KBM-7 (cell line): ENCODE measurements around the gene USP49.
"Not testable (repeated sequence)": the region's sequence is repeated elsewhere in the genome, so short reads cannot be mapped to it uniquely, and the experiment has no call there.

Experiments
- DNase-seq: peaks from one replicate; pipeline ENCODE4 v3.0.0-alpha.2; 2015
- in situ Hi-C: fragments of 300-500 bp; cut with MboI; formaldehyde crosslinking; loops from 2 replicates; pipeline ENCODE4 v1.14.3; 2020; ENCODE audit warnings: low sequenced_read_pairs, low pct_unique_long_range_greater_than_20kb, mixed read lengths

The USP49 gene

DNA sequence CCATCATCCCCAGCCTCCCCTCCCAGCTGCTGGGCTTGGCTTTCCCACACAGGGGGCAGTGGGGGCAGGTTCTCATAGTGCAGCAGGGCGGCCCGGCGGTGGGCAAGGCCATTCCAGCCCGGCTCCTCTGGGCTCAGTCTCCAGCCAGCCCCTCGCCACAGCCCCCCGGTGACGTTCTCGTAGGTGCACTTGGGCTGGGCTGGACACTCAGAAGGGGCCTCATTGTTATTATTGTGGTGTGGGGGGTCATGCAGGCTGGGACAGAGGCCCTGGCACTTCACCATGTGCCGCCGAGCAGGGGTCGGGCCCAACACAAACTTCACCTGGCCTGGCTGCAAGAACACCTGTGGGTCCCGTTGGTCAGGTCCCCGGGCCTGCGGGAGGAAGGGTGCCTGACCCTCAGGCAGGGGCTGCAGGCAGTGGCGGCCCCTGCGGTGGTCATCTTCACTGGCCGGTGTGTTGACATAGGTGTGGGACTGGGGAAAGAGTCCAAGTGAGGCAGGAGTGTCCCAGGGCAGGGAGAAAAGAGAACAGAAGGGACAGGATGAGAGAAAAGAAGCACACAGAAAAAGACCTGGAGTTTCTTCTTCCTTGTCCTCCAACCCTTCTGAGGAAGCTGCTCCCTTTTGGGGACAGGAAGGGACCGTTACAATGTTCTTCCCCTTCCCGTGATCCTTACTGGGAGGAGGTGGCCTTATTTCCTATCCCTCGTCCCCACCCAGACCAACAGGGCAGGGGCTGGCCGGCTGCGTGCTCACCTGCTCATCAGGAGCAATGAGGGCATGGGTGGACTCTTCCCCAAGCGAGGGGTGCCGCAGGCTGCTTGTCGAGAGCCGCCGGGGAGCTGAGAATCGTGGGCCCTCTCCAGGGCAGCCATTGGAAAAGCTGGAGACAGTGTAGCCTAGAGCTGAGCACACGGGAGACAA lies 123.9 kb downstream of the USP49 start:
- no peak for DNase-seq

DNA sequence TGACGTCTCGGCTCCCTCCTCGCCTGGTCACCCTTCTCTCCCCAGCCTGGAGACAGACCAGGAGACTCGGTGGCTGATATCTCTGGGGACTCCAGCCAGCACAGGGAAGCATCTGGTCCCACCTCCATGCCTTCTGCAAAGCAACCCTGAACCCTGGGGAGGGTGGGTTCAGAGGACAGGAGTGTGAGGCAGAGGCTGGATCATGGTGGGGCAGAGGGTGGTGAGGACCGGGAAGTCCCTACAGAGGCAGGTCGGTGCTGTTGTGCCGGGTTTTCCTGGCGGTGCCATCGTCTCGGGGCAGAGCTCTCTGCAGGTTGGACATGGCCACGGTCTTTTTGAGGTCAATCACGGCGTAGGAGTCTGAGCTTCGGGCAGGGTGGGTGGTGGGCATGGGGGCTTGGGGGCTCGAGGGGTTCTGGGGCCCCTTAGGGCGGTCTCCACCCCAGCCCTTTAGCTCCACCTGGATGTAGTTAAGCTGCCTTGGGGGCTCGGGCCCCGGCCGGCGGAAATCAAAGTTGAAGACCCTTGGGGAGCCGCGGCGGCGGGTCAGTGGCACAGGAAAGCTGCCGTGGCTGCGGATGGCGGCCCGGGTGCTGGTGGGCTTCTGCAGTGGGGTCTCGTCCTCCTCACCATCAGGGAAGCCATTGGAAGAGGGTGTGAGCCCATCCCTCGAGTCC lies 124.7 kb downstream of the USP49 start:
- in situ Hi-C loops: no loop called here
- DNase-seq: no peak

More for the DNA sequence above, 123.9 kb downstream of the USP49 start:
- in situ Hi-C loops: no loop called here

DNA sequence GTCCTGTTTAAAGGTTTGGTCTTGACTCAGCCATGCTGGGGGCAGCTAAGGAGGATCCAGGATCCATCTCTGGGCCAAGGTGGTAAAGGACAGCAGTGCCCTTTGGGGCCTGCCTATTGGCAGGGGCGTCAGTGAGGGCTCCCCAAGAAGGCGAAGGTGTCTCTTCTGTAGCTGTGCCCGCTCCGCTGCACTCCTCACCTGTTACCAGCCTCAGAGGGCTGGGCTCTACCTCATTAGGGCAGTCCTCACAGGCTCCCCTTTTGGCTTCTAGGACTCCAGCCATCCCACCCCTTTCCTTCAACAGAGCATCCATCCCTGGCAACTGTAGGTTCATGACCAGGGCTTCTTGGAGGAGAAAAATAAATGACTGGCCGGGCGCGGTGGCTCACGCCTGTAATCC lies 125.8 kb downstream of the USP49 start:
- in situ Hi-C loops: no loop called here
- no peak for DNase-seq

DNA sequence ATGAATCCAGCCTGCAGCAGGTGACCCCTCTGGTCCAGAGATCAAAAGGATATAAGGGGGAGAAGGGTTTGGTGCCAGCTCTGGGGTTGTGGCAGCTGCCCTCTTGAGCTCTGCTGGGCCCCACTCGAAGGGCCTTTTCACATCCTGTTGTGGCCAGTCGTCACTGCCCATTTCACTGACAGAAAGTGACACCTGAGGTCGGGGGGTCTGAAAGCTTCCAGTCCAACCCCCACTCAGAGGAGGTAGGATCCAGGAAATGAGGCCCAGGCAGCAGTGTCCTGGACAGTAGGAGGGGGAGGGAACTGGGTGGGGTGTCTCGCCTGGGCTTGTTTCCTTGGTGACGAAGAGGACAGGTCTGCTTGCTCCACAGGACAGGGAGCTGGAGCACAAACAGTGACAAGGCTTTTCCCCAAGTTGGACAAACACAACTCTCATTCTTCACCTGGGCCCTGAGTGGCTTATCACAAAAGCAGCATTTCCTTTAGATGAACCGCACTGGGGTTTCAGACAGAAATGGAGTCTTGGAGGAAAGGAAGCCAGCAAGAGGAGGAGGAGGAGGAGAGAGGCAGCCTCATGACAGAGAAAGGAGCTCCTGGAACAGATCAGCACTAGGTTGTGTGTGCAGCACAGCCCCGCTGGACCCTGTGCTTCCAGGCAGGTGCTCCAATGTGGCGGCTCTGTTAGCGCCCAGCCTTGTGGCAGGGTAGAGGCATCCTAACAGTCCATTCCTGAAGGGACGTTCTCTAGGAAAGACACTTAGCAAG lies 126.4 kb downstream of the USP49 start:
- peak; percentile 62 for DNase-seq
- in situ Hi-C loops: no loop called here

DNA sequence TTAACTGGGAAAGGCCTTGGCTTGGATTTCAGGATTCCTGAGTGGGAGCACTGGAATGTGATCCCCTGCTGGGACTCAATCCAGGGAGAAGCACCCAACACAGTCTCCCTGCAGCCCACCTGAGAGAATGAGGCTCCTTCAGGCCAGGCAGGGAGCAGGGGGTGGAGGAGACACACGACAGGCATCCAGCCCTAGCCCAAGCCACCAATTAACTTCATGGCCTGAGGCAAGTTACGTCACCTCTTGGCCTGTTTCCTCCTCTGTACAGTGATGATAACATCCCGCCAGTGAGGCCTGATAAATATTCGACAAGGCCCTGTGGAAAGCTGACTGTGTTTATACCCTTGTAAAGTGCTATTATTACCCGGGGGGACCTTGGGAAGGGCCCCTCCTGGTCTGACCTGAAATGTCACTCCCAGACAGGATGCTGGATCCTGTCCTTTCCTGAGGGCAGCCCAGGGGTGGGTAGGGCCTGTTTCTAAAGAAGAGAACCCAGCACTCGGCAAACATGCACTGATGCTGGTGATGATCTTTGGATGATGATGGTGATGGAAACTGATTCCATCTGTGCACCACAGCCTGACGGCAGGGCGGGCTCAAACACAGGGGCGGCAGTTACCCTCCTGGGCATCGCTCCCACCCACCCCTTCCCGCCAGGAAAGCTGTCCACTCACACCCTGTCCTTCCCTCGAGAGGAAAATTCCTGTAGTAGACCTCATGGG lies 127.9 kb downstream of the USP49 start:
- peak; percentile 66 for DNase-seq
- in situ Hi-C loops: no loop called here

DNA sequence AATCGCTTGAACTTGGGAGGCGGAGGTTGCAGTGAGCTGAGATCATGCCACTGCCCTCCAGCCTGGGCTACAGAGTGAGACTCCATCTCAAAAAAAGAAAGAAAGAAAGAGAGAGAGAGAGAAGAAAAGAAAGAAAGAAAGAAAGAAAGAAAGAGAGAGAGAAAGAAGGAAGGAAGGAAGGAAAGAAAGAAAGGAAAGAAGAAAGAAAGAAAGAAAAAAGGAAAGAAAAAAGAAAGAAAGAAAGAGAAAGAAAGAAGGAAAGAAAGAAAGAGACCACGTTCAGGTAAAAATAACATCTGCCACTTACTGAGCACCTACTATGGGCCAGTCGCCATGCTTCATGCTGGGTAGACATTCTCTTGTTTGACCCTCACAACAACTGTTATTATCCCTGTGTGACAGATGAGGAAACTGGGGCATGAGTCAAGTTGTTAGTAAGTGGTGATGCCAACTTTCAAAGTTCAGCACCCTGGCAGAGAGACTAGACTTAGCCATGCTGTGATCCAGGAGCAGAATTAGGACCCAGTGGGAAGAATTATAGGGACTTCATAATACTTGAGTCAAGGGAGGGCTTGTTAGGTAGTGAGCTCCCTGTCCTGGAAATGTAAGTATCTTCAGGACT lies 129.0 kb downstream of the USP49 start:
- DNase-seq, in situ Hi-C loops: not testable (repeated sequence)

DNA sequence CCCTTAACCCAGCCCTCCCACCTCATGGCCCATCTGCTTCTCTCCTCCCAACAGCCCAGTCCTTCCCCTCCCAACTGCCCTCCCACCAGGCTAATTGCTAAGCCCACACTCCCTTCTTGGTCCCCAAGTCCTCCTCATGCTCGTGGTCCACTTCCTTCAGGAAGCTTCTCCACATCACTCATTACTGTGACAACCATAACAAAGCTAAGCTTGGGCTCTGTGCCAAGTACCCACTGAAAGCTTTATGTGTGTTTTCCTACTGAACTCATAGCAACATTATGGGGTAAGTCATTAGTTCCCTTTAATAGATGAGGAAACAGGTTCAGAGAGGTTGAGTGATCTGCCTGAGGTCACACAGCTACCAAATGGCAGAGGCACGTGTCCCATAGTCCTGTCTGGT lies 131.7 kb downstream of the USP49 start:
- DNase-seq: peak; percentile 37
- in situ Hi-C loops: no loop called here

DNA sequence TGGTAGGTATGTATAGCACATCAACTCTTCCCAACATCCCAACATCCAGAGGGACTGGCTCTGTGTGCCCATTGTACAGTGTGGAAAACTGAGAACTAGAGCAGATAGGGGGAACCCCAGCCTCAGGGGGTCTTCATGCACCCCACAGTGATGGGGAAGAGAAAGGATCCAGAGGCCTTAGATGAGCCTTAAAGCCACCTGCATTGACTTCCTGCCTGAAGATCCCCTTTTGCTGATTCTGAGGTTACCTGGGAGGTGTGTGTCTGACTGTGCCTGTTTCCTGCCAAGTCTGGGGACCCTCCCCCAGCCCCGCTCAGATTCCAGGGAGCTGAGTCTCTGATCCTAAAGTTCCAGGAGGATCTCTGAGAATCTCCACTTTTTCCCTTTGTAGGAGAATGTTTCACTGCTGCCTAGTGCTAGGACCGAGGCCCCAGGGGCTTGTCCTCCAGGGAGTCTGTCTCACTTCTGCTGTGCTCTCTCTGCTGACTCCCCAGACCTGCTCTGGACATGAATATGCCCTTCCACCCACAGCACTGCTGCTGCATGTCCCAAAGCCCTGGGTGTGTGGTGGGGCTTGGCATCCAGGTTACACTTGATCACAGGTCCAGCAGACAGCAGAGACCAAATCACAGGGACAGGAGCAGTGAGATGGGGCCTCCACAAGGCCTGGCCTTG lies 135.1 kb downstream of the USP49 start:
- DNase-seq: no peak
- in situ Hi-C loops: no loop called here

DNA sequence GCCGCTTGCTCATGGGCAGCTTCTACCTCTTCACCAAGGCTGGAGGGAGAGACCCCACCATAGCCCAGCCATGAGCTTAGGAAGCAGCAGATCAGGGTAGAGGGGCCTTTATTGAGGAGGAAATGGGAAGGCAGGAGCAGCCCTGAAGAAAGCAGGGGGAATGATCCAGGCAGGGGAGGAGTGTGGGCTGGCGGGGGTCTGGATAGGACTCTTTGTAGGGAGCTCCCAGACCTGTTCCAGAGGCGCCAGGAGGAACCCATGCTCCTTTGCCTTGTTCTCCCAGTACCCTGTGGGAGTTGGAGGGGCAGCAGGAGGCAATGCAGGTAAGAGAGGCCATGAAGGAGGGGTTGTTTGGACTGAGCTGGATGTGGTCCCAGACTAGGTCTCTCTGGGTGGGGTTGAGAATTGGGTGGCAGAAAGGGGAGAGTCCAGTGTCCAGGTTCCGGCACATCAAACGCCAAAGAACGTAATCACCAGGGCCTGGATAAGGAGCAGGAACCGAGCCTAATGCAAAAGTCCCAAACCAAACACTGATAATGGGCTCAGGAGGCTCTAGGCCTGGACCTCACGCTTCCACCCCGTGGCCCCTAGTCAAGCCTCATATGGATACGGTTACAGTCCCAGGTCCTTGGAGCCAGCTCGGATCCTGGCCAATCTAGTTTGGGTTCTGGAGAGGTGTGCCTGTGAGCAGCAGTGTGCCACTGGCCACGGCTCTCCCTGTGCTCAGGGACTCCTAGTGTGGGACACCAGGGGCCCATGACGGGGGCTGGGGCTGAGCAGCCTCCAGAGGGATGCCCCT lies 135.9 kb downstream of the USP49 start:
- DNase-seq: no peak

DNA sequence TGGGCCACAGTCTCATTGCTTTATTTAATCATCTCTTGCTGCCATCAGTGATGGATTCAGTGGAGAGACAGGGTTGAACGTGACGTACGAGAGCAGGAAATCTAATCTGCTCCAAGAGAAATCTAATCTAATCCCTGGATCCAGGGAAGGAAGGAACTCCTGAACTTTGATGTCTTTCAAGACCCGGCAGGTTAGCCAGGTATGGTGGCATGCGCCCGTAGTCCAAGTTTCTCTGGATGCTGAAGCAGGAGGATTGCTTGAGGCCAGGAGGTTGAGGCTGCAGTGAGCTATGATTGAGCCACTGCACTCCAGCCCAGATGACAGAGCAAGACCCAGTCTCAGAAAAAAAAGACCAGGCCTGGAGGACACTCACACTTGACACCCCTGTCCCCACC lies 136.5 kb downstream of the USP49 start:
- in situ Hi-C loops: no loop called here
- DNase-seq: no peak

More for the DNA sequence above, 135.9 kb downstream of the USP49 start:
- in situ Hi-C loops: no loop called here

DNA sequence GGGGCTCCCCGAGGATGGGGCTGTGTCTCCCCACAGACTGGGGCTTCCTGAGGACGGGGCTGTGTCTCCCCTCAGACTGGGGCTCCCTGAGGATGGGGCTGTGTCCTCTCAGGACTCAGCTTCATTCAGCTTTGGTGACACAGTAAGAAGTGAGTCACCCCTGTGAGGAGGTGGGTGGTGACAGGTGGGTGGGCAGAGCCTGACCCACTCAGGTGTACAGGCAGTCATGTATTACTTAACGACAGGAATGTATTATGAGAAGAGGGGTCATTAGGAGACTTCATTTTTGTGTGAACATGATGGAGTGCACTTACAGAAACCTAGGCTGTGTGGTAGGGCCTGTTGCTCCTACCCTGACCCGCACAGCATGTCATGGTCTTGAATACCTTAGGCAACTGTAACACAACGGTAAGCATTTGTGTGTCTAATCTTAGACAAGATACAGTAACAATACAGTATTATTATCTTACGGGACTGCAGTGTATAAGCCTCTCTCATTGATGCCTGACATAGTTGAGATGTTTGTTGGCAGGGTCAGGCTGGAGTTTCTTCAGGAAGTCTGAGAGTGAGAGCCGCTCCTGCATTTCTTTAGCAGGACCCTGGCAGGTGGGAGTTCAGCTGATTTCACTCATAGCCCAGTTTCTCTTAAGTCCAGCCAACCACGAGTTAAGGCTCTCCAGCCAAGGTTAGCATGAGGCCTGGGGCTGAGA lies 137.1 kb downstream of the USP49 start:
- DNase-seq: no peak
- in situ Hi-C loops: no loop called here

DNA sequence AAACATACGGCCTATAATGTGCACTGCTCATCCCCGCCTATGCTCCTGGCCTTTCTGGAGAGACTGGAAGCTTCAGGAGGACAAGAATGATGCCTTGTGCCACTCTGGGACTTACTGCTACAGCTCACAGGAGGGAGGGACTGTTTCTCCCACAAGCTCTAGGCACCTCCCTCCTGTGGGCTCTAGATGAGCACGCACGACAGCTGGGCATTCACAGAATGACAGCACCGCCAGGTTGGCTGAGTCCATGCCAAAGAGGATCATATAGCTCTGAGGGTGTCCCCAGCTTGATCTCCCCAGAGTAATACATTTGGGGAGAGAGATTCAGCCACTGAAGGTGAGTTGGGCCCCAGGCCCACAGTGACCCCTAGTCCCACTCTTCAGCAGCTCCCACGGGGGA lies 137.9 kb downstream of the USP49 start:
- in situ Hi-C loops: no loop called here
- DNase-seq: no peak

DNA sequence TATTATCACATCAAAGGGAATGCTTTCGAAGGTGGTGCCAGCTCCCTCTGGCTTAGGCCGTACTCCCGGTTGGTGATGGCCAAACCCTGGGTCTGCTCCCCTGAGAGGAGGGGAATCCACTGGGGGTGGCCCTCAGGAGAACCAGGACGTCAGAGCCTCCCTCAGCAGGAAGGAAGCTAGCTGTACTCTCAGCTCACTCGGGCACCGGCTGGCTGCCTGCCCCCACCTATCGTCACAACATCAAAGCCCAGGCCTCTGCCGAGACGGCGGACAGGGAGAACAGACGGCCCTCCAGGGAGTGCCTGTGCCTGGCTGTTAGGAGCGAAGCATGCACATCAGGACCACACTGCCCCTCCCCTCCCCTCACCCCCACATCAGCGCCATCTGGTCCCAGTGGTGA lies 138.8 kb downstream of the USP49 start:
- in situ Hi-C loops: no loop called here

DNA sequence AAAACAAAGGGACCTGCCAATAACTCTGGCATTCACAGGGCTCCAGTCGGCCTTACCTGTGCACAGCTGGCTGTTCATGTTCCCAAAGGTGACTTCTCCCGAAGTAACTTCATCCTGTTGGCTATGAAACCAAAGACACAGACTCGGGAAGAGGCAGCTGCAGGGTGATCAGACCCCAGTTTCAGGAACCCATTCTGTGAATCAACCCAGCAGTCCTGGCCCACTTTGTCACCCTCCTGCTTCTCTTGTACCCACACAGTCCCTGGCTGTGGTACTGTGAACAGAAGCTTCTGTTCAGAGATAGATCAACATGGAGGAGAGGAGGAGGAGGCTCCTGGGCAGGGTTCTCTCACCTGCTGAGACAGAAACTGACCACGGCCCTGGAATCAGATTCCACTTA lies 139.3 kb downstream of the USP49 start:
- no peak for DNase-seq
- in situ Hi-C loops: no loop called here

More for the DNA sequence above, 138.8 kb downstream of the USP49 start:
- no peak for DNase-seq

DNA sequence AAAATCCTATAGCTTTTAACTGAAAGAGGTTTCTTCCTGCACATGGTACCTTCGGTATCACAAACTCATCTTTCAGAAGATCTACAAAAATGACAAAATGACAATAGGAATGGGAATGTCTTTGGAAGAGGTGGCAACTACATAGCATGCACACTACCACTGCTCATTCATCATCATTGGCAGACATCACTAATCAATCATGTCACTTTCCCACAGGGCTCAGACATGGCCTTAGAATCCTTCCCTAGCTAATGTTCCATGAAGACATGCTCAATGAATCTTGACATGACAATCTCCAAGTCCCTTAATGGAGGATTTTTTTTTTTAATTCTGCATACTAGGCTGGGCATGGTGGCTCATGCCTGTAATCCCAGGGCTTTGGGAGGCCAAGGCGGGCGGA lies 144.8 kb downstream of the USP49 start:
- no peak for DNase-seq
- in situ Hi-C loops: no loop called here

DNA sequence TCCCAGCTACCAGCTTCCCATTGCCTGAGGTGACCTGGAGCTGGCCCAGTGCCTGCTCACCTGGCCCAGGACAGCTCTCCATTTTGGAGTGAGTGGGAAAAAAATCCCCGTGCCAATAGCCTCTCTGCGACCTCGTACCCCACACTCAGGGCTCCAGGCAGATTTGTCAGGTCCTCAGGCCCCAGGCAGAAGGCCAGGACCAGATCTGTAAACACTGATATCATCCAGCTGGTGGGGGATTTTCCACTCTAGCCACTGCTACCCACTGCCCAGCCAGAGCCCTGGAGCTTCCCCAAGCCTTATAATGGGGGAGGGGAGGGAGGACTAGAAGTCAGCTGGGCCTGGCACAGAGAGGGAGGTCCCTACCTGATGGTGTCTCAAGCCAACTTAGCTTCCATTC lies 146.6 kb downstream of the USP49 start:
- DNase-seq: no peak
- in situ Hi-C loops: no loop called here

DNA sequence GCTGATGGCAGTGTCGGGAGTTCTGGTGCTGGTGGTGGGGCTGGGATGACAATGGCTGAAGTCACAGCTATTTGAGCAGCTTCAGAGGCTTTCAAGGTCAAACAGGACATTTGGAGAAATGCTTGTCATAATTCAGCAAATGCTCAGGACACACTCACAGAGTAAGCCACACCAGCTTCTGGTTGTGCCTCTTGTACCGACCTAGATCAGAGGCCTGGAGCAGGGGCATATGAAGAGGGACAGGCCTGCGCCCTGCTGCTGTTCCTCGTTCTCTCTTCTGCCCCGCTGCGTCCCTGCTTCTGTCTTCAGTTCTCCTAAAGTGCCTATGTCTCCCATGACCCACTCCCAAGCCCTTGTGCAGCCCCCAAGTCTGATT lies 147.1 kb downstream of the USP49 start:
- in situ Hi-C loops: no loop called here
- DNase-seq: no peak
